Activated B cell treated with CpG ODN at 0.5 μM for 24 hours (primary cell): ENCODE data around the gene PIP5K1B. TPM values are rescaled to one million over a fixed set of nuclear protein-coding genes. Genes with fewer than 3 reads are reported as not detected.
A peak's percentile ranks its signal among the peaks of the same experiment; 100 is the strongest.

Source experiments
- ATAC-seq: fragments of 200-7000 bp; cut with Tn5 transposase; one replicate; pipeline ENCODE4 v1.10.0; 2021; ENCODE audit warnings: low read depth, mild to moderate bottlenecking, moderate library complexity
- CTCF ChIA-PET: fragments of 350-600 bp; sonication (Branson Sonifier 250); formaldehyde crosslinking; loops from one replicate; lab custom pipeline; 2021; ENCODE audit warnings: antibody characterized with exemption; lab: Charles Lee
- POLR2A ChIA-PET: fragments of 350-600 bp; sonication (Branson Sonifier 250); formaldehyde crosslinking; loops from one replicate; lab custom pipeline; 2021; ENCODE audit warnings: antibody characterized with exemption; lab: Charles Lee
- DNase-seq: peaks from one replicate; pipeline ENCODE4 v3.0.0; 2022
- H3K27ac Mint-ChIP-seq: one replicate; pipeline ENCODE4 v1.8.0; 2020; ENCODE audit warnings: mixed read lengths
- H3K27me3 Mint-ChIP-seq: one replicate; pipeline ENCODE4 v1.8.0; 2021; ENCODE audit warnings: mixed read lengths
- H3K36me3 Mint-ChIP-seq: one replicate; pipeline ENCODE4 v1.8.0; 2021; ENCODE audit warnings: low read depth, mixed read lengths
- H3K4me1 Mint-ChIP-seq: one replicate; pipeline ENCODE4 v1.8.0; 2021; ENCODE audit warnings: mixed read lengths
- H3K4me3 Mint-ChIP-seq: one replicate; pipeline ENCODE4 v1.8.0; 2020; ENCODE audit warnings: mild to moderate bottlenecking, mixed read lengths
- H3K9me3 Mint-ChIP-seq: one replicate; pipeline ENCODE4 v1.8.0; 2020; ENCODE audit warnings: mixed read lengths
- intact Hi-C: fragments of 100-400 bp; cut with micrococcal nuclease; formaldehyde crosslinking; loops from one replicate; pipeline ENCODE4 v1.15.1; 2024
- total RNA-seq: library from RNA; stranded (reverse); gene quantifications from 2 replicates; pipeline ENCODE4 v1.2.3, GENCODE V29; 2022
- TF ChIP-seq, protein P1 (sequence below): fragments of 200-600 bp; IDR thresholded peaks from one replicate; pipeline ENCODE4 v1.8.0; 2022; ENCODE audit warnings: antibody characterized with exemption, mild to moderate bottlenecking

PIP5K1B gene
- total RNA-seq, 1 donor from 2014 or later, result 22.0 TPM

DNA sequence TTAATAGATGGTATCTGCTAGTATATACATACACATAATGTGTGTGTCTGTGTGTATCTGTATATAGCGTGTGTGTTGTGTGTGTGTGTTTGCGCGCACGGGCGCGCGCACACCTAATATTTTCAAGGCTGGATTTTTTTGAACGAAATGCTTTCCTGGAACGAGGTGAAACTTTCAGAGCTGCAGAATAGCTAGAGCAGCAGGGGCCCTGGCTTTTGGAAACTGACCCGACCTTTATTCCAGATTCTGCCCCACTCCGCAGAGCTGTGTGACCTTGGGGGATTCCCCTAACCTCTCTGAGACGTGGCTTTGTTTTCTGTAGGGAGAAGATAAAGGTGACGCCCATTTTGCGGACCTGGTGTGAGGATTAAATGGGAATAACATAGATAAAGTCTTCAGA is 331.3 kb downstream of the PIP5K1B start:
- Mint-ChIP-seq H3K27me3 (no peaks in the 10 kb centered on the region), H3K27ac (peak overlapping the region; percentile 85), H3K9me3 (no peaks in the 10 kb centered on the region), H3K36me3 (peaks cover 5% of the 10 kb centered on the region), H3K4me1 (peaks cover 14% of the 10 kb centered on the region), H3K4me3 (peak overlapping the region; percentile 96)
- CTCF ChIA-PET, result interaction anchor here (1.0 to 1.6 kb wide), 4 partner anchors 12 to 157 kb away, joined by 3 to 6 read pairs (median 3); no protein-coding TSS in a partner anchor
- POLR2A ChIA-PET, result interaction anchor here (0.7 to 1.4 kb wide), 4 partner anchors 12 to 404 kb away, joined by 3 to 5 read pairs (median 4); no protein-coding TSS in a partner anchor
- ATAC-seq, result no peak
- intact Hi-C loops, result loop anchor here (1.0 to 10.0 kb wide), 6 partner anchors 86 to 1218 kb away; partner anchors contain the start of genes PIP5K1B, SMC5 and TJP2
- DNase-seq, result no peak
- TF ChIP-seq, protein P1, sequence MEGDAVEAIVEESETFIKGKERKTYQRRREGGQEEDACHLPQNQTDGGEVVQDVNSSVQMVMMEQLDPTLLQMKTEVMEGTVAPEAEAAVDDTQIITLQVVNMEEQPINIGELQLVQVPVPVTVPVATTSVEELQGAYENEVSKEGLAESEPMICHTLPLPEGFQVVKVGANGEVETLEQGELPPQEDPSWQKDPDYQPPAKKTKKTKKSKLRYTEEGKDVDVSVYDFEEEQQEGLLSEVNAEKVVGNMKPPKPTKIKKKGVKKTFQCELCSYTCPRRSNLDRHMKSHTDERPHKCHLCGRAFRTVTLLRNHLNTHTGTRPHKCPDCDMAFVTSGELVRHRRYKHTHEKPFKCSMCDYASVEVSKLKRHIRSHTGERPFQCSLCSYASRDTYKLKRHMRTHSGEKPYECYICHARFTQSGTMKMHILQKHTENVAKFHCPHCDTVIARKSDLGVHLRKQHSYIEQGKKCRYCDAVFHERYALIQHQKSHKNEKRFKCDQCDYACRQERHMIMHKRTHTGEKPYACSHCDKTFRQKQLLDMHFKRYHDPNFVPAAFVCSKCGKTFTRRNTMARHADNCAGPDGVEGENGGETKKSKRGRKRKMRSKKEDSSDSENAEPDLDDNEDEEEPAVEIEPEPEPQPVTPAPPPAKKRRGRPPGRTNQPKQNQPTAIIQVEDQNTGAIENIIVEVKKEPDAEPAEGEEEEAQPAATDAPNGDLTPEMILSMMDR, result no peak

DNA sequence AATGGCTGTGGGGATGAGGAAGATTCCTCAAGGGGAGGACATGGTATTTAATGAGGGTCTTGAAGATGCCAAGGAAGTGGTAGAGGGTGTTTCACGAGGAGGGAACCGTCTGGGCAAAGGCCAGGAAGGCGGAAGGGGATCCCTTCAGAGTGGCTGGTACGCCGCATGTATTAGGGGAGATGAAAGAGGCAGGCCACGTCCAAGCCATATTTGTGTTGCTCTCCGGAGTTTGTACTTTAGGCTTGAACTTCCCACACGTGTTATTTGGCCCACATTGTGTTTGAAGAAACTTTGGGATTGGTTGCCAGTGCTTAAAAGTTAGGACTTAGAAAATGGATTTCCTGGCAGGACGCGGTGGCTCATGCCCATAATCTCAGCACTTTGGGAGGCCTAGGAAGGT is 331.8 kb downstream of the PIP5K1B start:
- Mint-ChIP-seq H3K9me3 (no peaks in the 10 kb centered on the region), H3K4me1 (peaks cover 14% of the 10 kb centered on the region), H3K27ac (peak overlapping the region; percentile 85), H3K36me3 (peaks cover 5% of the 10 kb centered on the region), H3K27me3 (no peaks in the 10 kb centered on the region), H3K4me3 (peak overlapping the region; percentile 96)
- POLR2A ChIA-PET, result interaction anchor here (0.7 to 1.4 kb wide), 2 partner anchors 12 to 404 kb away, joined by 3 to 4 read pairs; no protein-coding TSS in a partner anchor
- TF ChIP-seq, protein P1, result no peak
- CTCF ChIA-PET, result interaction anchor here (1.0 kb wide), 2 partner anchors 17 to 156 kb away, joined by 3 read pairs; no protein-coding TSS in a partner anchor
- intact Hi-C loops, result loop anchor here (1.0 to 10.0 kb wide), 6 partner anchors 86 to 1218 kb away; partner anchors contain the start of genes PIP5K1B, SMC5 and TJP2
- DNase-seq (no peak), ATAC-seq (no peak)

DNA sequence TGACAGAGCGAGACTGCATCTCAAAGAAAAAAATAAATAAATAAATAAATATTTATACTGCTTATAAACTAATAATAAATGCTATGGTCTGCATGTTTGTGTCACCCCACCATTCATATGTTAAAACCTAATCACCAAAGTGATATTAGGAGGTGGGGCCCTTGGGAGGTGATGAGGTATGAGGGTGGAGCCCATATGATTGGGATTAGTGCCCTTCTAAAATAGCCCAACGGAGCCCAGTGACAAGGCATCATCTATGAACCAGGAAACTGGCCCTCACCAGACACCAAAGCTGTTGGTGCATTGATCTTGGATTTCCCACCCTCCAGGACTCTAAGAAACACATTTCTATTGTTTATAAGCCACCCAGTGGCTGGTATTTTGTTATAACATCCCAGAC is 335.6 kb downstream of the PIP5K1B start:
- H3K4me3 Mint-ChIP-seq, result no peak overlapping the region
- H3K4me1 Mint-ChIP-seq, result peaks cover 10% of the 10 kb centered on the region
- H3K36me3 Mint-ChIP-seq, result peaks cover 22% of the 10 kb centered on the region
- no peak for DNase-seq
- CTCF ChIA-PET, result no interaction called here
- POLR2A ChIA-PET, result no interaction called here
- TF ChIP-seq, protein P1, result no peak
- no peaks in the 10 kb centered on the region for H3K27me3 Mint-ChIP-seq
- H3K9me3 Mint-ChIP-seq, result no peaks in the 10 kb centered on the region
- no peak for ATAC-seq
- no peak overlapping the region for H3K27ac Mint-ChIP-seq
- intact Hi-C loops, result no loop called here

DNA sequence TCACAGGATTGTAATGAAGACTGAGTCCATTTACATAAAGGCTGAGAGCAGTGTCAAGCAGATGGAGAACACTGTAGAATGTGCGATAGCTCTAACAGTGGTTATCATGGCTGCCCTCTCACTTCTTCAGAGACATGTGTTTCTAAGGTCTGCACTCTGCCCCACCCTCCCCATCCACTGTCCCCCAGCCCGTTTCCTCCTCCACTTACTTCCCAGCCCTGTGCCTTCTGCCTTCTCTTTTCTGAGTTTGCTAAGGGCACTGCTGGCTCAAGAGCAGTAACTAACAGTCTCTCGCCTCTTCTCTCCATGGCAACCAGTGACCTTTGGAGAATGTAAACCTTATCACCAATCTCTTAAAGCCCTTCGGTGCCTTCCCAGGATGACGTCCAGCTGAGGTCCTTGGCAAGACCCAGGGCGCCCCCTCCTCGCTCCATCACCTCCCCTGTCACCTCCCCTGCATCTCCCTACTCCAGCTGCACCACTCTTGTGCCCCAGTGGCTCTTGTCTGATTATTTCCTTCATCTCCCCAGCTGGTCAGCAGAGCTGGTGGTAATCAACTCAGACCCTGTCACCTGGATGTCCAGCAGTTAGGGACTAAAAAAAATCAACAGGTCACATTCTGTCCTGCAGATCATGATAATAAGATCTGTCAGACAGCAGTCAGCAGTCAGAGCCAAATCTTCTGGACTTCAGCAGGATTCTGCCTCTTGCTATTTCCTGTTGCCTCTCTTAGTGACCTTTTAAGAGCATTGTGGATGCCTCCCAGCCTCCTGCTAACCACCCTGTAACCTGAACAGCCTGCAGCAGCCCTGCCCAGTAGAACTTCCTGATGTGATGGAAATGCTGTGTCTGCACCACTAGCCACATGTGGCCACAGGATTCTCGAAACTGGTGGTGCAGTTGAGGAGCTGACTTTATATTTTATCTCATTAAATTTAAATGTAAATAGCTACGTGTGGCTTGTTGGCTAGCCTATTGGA is 339.5 kb downstream of the PIP5K1B start:
- H3K4me1 Mint-ChIP-seq, result no peaks in the 10 kb centered on the region
- TF ChIP-seq, protein P1, result no peak
- no peak overlapping the region for H3K4me3 Mint-ChIP-seq
- no peaks in the 10 kb centered on the region for H3K27me3 Mint-ChIP-seq
- no peak overlapping the region for H3K27ac Mint-ChIP-seq
- CTCF ChIA-PET, result no interaction called here
- H3K9me3 Mint-ChIP-seq, result no peaks in the 10 kb centered on the region
- ATAC-seq, result no peak
- peaks cover 46% of the 10 kb centered on the region for H3K36me3 Mint-ChIP-seq
- no peak for DNase-seq
- POLR2A ChIA-PET, result no interaction called here
- intact Hi-C loops, result no loop called here

DNA sequence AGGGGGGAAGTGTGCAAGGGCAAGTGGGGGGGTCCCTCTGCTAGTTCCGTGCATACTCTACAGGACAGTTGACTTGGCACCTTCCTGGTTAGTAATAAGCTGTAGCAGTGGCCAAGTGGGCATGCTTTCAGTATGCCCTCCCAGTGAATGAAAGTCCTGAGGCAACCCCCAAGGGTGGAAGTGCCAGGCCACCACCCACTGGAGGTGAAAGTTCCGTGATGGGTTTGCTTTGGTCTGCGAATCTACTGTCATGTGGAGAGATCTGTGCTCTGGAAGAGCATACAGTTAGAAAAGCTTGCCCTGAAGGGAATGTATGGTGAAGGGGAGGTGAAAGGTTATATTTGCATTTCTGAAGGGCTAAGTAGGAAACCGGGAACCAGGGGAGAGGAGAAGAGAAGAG is 340.8 kb downstream of the PIP5K1B start:
- ChIA-PET CTCF (interaction anchor here (1.3 to 1.8 kb wide), 2 partner anchors 146 to 147 kb away, joined by 5 to 6 read pairs; no protein-coding TSS in a partner anchor), POLR2A (no interaction called here)
- intact Hi-C loops, result no loop called here
- H3K4me1 Mint-ChIP-seq, result no peaks in the 10 kb centered on the region
- no peak overlapping the region for H3K4me3 Mint-ChIP-seq
- no peaks in the 10 kb centered on the region for H3K9me3 Mint-ChIP-seq
- no peak for DNase-seq
- no peak for ATAC-seq
- H3K27ac Mint-ChIP-seq, result no peak overlapping the region
- peaks cover 51% of the 10 kb centered on the region for H3K36me3 Mint-ChIP-seq
- no peaks in the 10 kb centered on the region for H3K27me3 Mint-ChIP-seq
- TF ChIP-seq, protein P1, result no peak
